WI38 (cell line): ENCODE measurements around the gene MSI1.

ENCODE experiments used
- H3K4me3 ChIP-seq: 2 replicates; pipeline ENCODE4 v1.5.1; 2011; ENCODE audit warnings: low read depth, mild to moderate bottlenecking, control low read depth, low read length
- TF ChIP-seq, protein P1 (sequence below): IDR thresholded peaks from 2 replicates; pipeline ENCODE4 v1.5.1; 2012; ENCODE audit warnings: low read depth, mild to moderate bottlenecking, control low read depth, low read length

MSI1 gene

DNA sequence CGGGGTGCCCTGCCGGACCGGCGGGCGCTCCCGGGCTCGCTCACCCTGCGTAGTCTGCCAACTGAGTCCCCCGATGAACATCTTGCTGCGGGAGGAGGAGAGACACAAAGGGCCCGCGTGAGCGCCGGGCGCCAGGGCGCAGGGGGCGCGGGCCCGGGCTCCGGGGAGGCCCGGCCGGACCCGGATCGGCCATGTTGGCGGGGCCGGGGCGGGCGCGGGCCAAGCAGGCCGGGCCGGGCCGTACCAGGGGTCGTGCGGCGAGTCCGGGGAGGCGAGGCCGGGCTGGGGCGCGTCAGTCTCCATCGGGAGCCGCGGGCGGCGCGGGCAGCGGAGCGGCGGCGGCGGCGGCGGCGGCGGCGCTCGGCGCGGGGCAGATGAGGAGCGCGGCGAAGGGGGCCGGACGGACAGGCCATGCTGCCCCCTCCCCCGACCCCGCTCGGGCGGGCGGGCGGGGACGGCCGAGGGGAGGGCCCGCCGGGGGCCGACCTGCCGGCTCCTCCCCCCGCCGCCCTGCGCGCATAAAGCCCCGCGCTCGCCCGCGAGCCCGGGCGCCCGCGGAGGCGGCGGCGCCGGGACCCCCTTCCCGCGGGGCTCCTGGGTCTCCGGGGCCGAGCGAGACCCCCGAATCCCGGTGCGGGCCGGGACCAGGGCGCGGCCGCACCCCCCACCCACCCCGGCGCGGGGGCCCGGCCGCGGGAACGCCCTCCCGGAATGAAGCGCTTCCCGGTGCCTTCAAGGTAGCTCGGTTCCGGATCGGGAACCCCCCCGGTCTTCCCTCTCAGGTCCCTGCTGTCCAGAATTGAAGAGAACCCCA, at the start of gene MSI1:
Gene MSI1 (minus strand): TSS at position 376 of the 814 bp plus-strand sequence. CDS start 73 bp downstream, at position 303.
- TF ChIP-seq, protein P1, sequence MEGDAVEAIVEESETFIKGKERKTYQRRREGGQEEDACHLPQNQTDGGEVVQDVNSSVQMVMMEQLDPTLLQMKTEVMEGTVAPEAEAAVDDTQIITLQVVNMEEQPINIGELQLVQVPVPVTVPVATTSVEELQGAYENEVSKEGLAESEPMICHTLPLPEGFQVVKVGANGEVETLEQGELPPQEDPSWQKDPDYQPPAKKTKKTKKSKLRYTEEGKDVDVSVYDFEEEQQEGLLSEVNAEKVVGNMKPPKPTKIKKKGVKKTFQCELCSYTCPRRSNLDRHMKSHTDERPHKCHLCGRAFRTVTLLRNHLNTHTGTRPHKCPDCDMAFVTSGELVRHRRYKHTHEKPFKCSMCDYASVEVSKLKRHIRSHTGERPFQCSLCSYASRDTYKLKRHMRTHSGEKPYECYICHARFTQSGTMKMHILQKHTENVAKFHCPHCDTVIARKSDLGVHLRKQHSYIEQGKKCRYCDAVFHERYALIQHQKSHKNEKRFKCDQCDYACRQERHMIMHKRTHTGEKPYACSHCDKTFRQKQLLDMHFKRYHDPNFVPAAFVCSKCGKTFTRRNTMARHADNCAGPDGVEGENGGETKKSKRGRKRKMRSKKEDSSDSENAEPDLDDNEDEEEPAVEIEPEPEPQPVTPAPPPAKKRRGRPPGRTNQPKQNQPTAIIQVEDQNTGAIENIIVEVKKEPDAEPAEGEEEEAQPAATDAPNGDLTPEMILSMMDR = no peak
- H3K4me3 ChIP-seq = no peak within 1 kb of the TSS

DNA sequence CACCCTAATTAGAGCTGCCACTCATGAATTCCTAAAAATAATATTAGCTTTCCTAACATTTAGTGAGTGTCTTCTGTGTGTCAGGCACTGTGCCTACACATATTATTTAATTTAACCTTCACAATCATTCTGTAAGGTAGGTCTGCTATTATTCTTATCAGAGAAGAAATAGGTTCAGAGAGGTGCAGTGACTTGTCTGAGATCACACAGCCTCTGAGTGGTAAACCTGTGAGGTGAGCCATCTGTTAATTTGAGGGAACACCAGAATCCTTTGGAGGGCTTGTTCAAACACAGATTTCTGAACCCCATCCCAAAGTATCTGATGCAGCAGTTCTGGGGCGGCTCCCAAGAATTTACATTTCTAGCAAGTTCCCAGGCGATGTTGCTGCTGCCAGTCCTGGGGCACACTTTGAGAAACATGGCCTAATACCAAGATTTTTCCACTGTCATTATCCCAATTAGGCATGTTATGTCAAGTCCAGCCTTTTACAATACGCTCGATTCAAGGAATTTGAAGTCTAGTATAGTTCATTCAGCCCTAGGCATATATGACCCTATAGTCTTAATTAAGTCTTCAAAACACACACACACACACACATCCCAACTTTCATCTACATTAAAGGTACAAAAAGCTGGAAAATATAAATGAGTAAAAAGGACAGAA, 49.1 kb upstream of the MSI1 start:
- TF ChIP-seq, protein P1 = no peak
- no peak overlapping the region for H3K4me3 ChIP-seq

DNA sequence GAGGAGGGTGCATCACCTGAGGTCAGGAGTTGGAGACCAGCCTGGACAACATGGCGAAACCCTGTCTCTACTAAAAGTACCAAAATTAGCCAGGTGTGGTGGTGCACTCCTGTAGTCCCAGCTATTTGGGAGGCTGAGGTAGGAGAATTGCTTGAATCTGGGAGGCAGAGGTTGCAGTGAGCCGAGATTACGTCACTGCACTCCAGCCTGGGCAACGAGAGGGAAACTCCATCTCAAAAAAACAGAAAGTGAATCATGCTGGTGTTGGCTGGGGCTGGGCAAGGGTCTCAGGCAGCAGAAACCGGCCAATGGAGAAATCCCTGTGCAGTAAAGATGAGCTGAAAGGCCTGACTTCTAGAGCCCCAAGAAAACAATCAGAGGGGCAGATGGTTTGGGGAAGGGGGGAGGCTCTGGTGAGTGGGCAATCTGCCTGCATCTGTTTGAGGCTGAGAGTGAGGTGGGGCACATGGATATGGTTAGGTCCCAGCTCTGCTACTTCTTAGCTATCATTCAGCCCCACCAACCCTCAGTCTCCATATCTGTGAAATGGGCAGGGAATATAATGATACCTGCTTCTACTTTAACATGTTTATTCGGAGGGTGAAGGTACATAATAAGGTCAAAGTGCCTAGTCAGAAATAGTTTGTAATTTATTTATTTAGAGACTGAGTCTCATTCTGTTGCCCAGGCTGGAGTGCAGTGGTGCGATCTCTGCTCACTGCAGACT, 47.7 kb upstream of the MSI1 start:
- H3K4me3 ChIP-seq = no peak overlapping the region
- TF ChIP-seq, protein P1 = no peak

GRCh38 chr12:120413901-120414695, 45.1 kb upstream of the MSI1 start:
- H3K4me3 ChIP-seq = no peak overlapping the region
- TF ChIP-seq, protein P1 = no peak

GRCh38 chr12:120412421-120412820, 43.5 kb upstream of the MSI1 start:
- TF ChIP-seq, protein P1 = no peak
- no peak overlapping the region for H3K4me3 ChIP-seq

- TF ChIP-seq, protein P1 = no peak
- no peak overlapping the region for H3K4me3 ChIP-seq
Measured at GRCh38 chr12:120408771-120409170, 39.8 kb upstream of the MSI1 start.
